Psoas muscle (tissue), 8 donors: ENCODE data around the gene CD79A. TPM values are rescaled to one million over a fixed set of nuclear protein-coding genes. Genes with fewer than 3 reads are reported as not detected.

Experiments
- ATAC-seq, 4 donors: fragments of 200-7000 bp; cut with Tn5 transposase; one replicate each; pipeline ENCODE4 v1.9.1; 2020; ENCODE audit warnings: moderate library complexity in 3 of 4, mild to moderate bottlenecking in 2 of 4
- DNase-seq, 2 donors: peaks; one replicate each; pipeline ENCODE4 v3.0.0-alpha.2; 2020
- H3K27ac ChIP-seq: fragments of 200-600 bp; one replicate; pipeline ENCODE4 v1.8.0; 2022
- H3K27me3 ChIP-seq, 3 donors: fragments of 200-600 bp in 1 of 3; one replicate each; pipeline versions ENCODE4 v1.6.1 to v1.8.0; 2013 to 2022; ENCODE audit warnings: low read length in 2 of 3, mild to moderate bottlenecking in 2 of 3, moderate library complexity in 1 of 3; ENCODE audit not compliant: insufficient read depth in 3 of 3
- H3K36me3 ChIP-seq, 2 donors: fragments of 200-600 bp in 1 of 2; one replicate each; pipeline versions ENCODE4 v1.6.1 to v1.8.0; 2013 to 2022; ENCODE audit warnings: low read depth in 1 of 2, mild to moderate bottlenecking in 1 of 2, moderate library complexity in 1 of 2; ENCODE audit not compliant: insufficient read depth in 1 of 2
- H3K4me1 ChIP-seq: fragments of 200-600 bp; one replicate; pipeline ENCODE4 v1.8.0; 2022
- H3K4me3 ChIP-seq: fragments of 200-600 bp; one replicate; pipeline ENCODE4 v1.8.0; 2022; ENCODE audit warnings: mild to moderate bottlenecking
- H3K9me3 ChIP-seq: fragments of 200-600 bp; one replicate; pipeline ENCODE4 v1.8.0; 2022
- CTCF ChIP-seq: fragments of 200-600 bp; IDR thresholded peaks from one replicate; pipeline ENCODE4 v1.8.0; 2022; ENCODE audit warnings: antibody characterized with exemption
- WGBS, 3 donors: extraction: QIAGEN DNeasy Blood & Tissue Kit; methylation state at CpG; one replicate each; pipeline versions ENCODE4 v1.1.6 to v1.1.7; 2013; 5-methylcytosine and 5-hydroxymethylcytosine counted together
- intact Hi-C, 2 donors: fragments of 100-400 bp; cut with DNase I; formaldehyde crosslinking; loops; one replicate each; pipeline versions ENCODE4 v1.11.0 to v1.14.2; 2022
- polyA plus RNA-seq, 3 donors: library from polyadenylated mRNA; stranded (reverse); fragments of 200-250 nt; gene quantifications; one replicate each; pipeline ENCODE4 v1.2.3, GENCODE V29; 2013
- total RNA-seq, 4 donors: library from RNA; stranded (reverse); fragmentation: NEBNext Ultra II Directional in 2 of 4; extraction: Animal tissue kit (Norgen Biotek cat#: 25700) in 2 of 4; gene quantifications; one replicate each; pipeline versions ENCODE4 v1.2.1 to v1.2.4, GENCODE V29; 2021 to 2023
- donor health status: healthy with polysubstance abuse.
- donor health status: DM: no; HTN: no; CAD: no; lungs with moderate emphysema.
- donor health status: Bipolar disorder and iron deficiency.
- donor health status: healthy.
- donor health status: DM: yes; HTN: yes; CAD: no.
- donor health status: DM: no; HTN: no; CAD: no.
- donor health status: DM: no; HTN: no; CAD: no.
- donor health status: DM: yes; HTN: yes; CAD: no.

CD79A gene
- total and polyA plus RNA-seq, 7 donors: 0.30 to 1.4 (median 0.87) TPM

GRCh38 chr19:41923045-41923788 is 46.1 kb downstream of the CD79A start:
- H3K27ac ChIP-seq: no peak overlapping the region
- no peaks in the 10 kb centered on the region for H3K9me3 ChIP-seq
- H3K4me3 ChIP-seq: no peak overlapping the region
- H3K27me3 ChIP-seq: peaks cover 0 to 90% (median 47%) of the 10 kb centered on the region in 3 donors
- no peak for TF ChIP-seq CTCF
- no peak for ATAC-seq
- 23 to 28% (median 25%) methylated on average over 5 to 6 of the region's 6 CpGs for WGBS, 3 donors
- no peaks in the 10 kb centered on the region for H3K36me3 ChIP-seq
- H3K4me1 ChIP-seq: peaks cover under 1% of the 10 kb centered on the region
- intact Hi-C loops: no loop called here
- DNase-seq: no peak

- Histone ChIP-seq H3K27me3 (peaks cover 0 to 89% (median 47%) of the 10 kb centered on the region in 3 donors), H3K4me3 (no peak overlapping the region), H3K27ac (no peak overlapping the region), H3K36me3 (no peaks in the 10 kb centered on the region), H3K9me3 (no peaks in the 10 kb centered on the region), H3K4me1 (peaks cover 5% of the 10 kb centered on the region)
- no peak for ATAC-seq
- no peak for DNase-seq
- no peak for TF ChIP-seq CTCF
- intact Hi-C loops: no loop called here
- 37 to 41% (median 40%) methylated on average over 13 of the region's 13 CpGs for WGBS, 3 donors
Measured at GRCh38 chr19:41924151-41925145, 47.4 kb downstream of the CD79A start.

DNA sequence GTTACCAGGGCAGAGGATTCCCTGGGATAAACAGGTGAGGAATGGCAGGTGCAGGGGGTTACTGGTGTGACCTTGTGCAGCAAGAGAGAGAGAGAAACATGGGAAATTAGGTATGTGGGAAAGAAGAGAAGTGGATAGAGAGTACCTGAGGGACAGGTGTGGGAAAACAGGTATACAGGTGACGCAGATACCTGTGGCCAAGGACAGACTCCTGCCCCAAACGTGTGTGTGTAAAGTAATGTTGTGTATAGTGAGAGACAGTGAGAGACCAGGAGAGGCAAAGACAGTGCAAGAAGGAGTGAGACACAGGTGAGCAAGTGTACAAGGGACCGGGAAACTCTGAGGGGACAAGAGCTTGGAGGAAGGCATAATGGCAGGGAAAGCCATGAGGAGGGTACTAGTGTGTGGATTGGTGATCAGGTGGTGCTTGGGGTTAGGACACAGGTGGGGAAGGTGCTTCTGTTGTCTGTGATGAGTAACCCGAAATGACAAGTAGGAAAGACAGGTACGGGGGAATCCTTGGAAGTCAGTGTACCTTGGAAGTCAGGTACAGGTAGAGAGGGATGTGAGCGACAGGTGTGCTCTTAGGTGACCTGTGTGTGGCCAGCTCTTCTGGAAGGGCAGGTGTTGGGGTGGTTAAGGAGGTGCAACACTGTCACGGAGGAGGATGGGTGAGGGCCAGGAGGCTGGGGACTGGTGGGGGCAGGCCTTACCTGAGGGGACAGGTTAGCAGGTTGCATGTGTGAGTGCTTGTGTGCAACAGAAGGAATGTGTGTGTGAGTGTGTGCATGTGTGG is 48.3 kb downstream of the CD79A start:
- no peak overlapping the region for H3K4me3 ChIP-seq
- peaks cover 0 to 91% (median 55%) of the 10 kb centered on the region in 3 donors for H3K27me3 ChIP-seq
- 35 to 42% (median 36%) methylated on average over 7 of the region's 7 CpGs for WGBS, 3 donors
- no peaks in the 10 kb centered on the region for H3K36me3 ChIP-seq
- no peak for DNase-seq
- intact Hi-C loops: no loop called here
- peaks cover 5% of the 10 kb centered on the region for H3K4me1 ChIP-seq
- no peak for ATAC-seq
- no peak for TF ChIP-seq CTCF
- no peak overlapping the region for H3K27ac ChIP-seq
- no peaks in the 10 kb centered on the region for H3K9me3 ChIP-seq

GRCh38 chr19:41926028-41926762 is 49.1 kb downstream of the CD79A start:
- Histone ChIP-seq H3K4me1 (peaks cover 5% of the 10 kb centered on the region), H3K4me3 (no peak overlapping the region), H3K27me3 (peaks cover 0 to 92% (median 57%) of the 10 kb centered on the region in 3 donors), H3K9me3 (no peaks in the 10 kb centered on the region), H3K36me3 (no peaks in the 10 kb centered on the region), H3K27ac (no peak overlapping the region)
- WGBS, 3 donors: 12 to 15% (median 15%) methylated on average over 26 to 27 of the region's 27 CpGs
- DNase-seq: no peak
- no peak for ATAC-seq
- TF ChIP-seq CTCF: no peak
- intact Hi-C loops: no loop called here
